Measurements from ENCODE around the gene ZNF605.
"Not testable (repeated sequence)": the region's sequence is repeated elsewhere in the genome, so short reads cannot be mapped to it uniquely, and the experiment has no call there.

DNA sequence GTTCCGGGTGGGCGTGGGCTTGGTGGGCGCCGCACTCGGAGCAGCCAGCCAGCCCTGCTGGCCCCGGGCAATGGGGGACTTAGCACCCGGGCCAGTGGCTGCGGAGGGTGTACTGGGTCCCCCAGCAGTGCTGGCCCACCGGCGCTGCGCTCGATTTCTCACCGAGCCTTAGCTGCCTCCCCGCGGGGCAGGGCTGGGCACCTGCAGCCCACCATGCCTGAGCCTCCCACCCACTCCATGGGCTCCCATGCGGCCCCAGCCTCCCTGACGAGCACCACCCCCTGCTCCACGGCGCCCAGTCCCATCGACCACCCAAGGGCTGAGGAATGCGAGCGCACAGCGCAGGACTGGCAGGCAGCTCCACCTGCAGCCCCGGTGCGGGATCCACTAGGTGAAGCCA lies 17.3 kb downstream of the ZNF605 start:
- TF ChIP-seq SP1 (IDR thresholded peaks at IDR 0.05; ENCODE audit: low read depth, low read length); ZNF274 (IDR thresholded peaks at IDR 0.05; ENCODE audit: borderline replicate concordance, extremely low read depth, low read length); RNF2 (IDR thresholded peaks at IDR 0.05; ENCODE audit: borderline replicate concordance, low read depth, low read length, missing control alignments, poor library complexity, severe bottlenecking); POLR2A (IDR thresholded peaks at IDR 0.05; ENCODE audit: control extremely low read depth in 1 of 2, low read depth in 2 of 2, low read length in 2 of 2); JUND (IDR thresholded peaks at IDR 0.05; ENCODE audit: low read length); EZH2 (IDR thresholded peaks at IDR 0.05; ENCODE audit: low read depth, low read length, severe bottlenecking); E2F6 (IDR thresholded peaks at IDR 0.05); SP4 (IDR thresholded peaks at IDR 0.05; ENCODE audit: low read length); EP300 (IDR thresholded peaks at IDR 0.05; ENCODE audit: borderline replicate concordance in 1 of 2, low read depth in 2 of 2, low read length in 2 of 2); YY1 (IDR thresholded peaks at IDR 0.05; ENCODE audit: low read depth, low read length); CEBPB (IDR thresholded peaks at IDR 0.05; ENCODE audit: low read depth, low read length); POLR2AphosphoS5 (IDR thresholded peaks at IDR 0.05; ENCODE audit: low read depth, low read length); CHD2 (IDR thresholded peaks at IDR 0.05; ENCODE audit: low read length): not testable (repeated sequence)
- TF ChIP-seq, protein P1, sequence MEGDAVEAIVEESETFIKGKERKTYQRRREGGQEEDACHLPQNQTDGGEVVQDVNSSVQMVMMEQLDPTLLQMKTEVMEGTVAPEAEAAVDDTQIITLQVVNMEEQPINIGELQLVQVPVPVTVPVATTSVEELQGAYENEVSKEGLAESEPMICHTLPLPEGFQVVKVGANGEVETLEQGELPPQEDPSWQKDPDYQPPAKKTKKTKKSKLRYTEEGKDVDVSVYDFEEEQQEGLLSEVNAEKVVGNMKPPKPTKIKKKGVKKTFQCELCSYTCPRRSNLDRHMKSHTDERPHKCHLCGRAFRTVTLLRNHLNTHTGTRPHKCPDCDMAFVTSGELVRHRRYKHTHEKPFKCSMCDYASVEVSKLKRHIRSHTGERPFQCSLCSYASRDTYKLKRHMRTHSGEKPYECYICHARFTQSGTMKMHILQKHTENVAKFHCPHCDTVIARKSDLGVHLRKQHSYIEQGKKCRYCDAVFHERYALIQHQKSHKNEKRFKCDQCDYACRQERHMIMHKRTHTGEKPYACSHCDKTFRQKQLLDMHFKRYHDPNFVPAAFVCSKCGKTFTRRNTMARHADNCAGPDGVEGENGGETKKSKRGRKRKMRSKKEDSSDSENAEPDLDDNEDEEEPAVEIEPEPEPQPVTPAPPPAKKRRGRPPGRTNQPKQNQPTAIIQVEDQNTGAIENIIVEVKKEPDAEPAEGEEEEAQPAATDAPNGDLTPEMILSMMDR (IDR thresholded peaks at IDR 0.05; ENCODE audit: control extremely low read depth in 1 of 3, insufficient read depth in 1 of 3, low read depth in 1 of 3, low read length in 3 of 3): not testable (repeated sequence)
